IPS DF 6.9 (cell line): Measurements from ENCODE around the gene UGP2.

Source experiments
- DNase-seq: peaks from one replicate; pipeline ENCODE4 v3.0.0-alpha.2; 2013; ENCODE audit warnings: low read depth, low spot score
- H3K27ac ChIP-seq: one replicate; pipeline ENCODE4 v1.5.1; 2013; ENCODE audit warnings: low read length, control low read depth
- H3K27me3 ChIP-seq: 2 replicates; pipeline ENCODE4 v1.6.1; 2013; ENCODE audit warnings: mild to moderate bottlenecking, low read length; ENCODE audit not compliant: control insufficient read depth, insufficient read depth
- H3K36me3 ChIP-seq: 2 replicates; pipeline ENCODE4 v1.6.1; 2013; ENCODE audit warnings: low read length; ENCODE audit not compliant: control insufficient read depth, insufficient read depth
- H3K4me1 ChIP-seq: 2 replicates; pipeline ENCODE4 v1.6.1; 2013; ENCODE audit warnings: low read length; ENCODE audit not compliant: control insufficient read depth, insufficient read depth
- H3K4me3 ChIP-seq: 2 replicates; pipeline ENCODE4 v1.5.1; 2013; ENCODE audit warnings: mild to moderate bottlenecking, low read length
- H3K9me3 ChIP-seq: 2 replicates; pipeline ENCODE4 v1.6.1; 2013; ENCODE audit warnings: low read length, inconsistent platforms; ENCODE audit not compliant: control insufficient read depth, insufficient read depth
- WGBS: extraction: QIAGEN DNeasy Blood & Tissue Kit; methylation state at CpG from one replicate; pipeline ENCODE4 v1.1.7; 2013; ENCODE audit warnings: mixed read lengths, missing lambda C conversion rate; ENCODE audit not compliant: insufficient read length, insufficient coverage; 5-methylcytosine and 5-hydroxymethylcytosine counted together

The UGP2 gene

DNA sequence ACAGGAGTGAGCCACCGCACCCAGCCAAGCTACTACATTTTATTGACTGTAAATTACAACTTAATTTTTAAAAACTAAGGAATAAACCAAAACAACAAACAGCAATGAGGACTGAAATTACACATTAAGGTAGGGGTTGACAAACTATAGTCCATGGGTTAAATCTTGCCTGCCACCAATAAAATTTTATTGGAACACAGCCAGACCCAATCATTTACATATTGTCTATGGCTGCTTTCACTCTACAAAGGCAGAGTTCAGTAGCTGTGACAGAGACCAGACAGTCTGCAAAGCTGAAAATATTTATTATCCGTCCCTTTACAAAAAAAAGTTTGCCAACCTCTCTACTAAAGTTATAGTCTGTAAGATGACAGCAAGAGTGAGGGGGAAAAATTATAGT, 24.3 kb upstream of the UGP2 start:
- WGBS: no CpG with 5 or more reads among the region's 2 CpGs
- H3K27me3 ChIP-seq: no peaks in the 10 kb centered on the region
- no peak overlapping the region for H3K27ac ChIP-seq
- H3K36me3 ChIP-seq: no peaks in the 10 kb centered on the region
- no peak overlapping the region for H3K4me3 ChIP-seq
- H3K4me1 ChIP-seq: no peaks in the 10 kb centered on the region
- no peaks in the 10 kb centered on the region for H3K9me3 ChIP-seq
- DNase-seq: no peak

DNA sequence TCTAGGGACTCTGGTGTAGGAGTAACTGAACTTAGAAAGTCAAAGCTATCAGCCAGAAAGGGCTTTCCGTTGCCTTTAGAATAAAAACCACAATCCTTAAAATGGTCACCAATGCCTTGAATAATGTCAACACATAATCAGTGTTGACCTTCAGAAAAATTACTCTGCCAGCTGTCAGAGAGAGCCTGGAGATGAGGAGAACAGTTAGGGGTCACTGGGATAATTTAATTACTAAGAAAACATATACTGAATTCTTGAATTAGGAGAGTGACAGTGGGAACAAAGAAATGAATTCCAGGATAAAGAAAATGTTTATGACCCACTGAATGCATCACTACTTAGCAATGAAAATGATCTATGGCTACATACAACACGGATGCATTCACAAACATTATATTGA, 23.4 kb upstream of the UGP2 start:
- Histone ChIP-seq H3K4me3 (no peak overlapping the region), H3K9me3 (no peaks in the 10 kb centered on the region), H3K27me3 (no peaks in the 10 kb centered on the region), H3K36me3 (no peaks in the 10 kb centered on the region), H3K4me1 (no peaks in the 10 kb centered on the region), H3K27ac (no peak overlapping the region)
- no CpG with 5 or more reads among the region's 2 CpGs for WGBS
- no peak for DNase-seq

DNA sequence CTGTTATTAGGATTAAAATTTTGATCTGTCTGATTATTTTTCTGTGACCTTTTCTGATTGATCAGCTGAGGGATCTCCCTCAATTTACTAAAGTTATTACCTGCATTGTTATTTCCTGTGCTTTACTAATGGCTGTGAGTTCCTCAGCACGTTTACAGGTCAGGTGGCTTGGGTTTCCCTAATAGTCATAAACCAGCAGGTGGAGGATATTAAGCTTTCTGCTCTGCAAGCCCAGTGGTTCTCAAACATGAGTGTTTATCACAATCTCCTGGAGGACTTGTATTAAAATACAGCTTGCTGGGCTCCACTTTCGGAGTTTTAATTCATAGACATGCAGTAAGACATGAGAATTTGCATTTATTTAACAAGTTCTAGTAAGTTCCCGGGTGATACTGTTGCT, 22.4 kb upstream of the UGP2 start:
- Histone ChIP-seq H3K4me3 (no peak overlapping the region), H3K4me1 (no peaks in the 10 kb centered on the region), H3K9me3 (no peaks in the 10 kb centered on the region), H3K27me3 (no peaks in the 10 kb centered on the region), H3K27ac (no peak overlapping the region), H3K36me3 (no peaks in the 10 kb centered on the region)
- WGBS: no CpG with 5 or more reads among the region's 3 CpGs
- DNase-seq: no peak

DNA sequence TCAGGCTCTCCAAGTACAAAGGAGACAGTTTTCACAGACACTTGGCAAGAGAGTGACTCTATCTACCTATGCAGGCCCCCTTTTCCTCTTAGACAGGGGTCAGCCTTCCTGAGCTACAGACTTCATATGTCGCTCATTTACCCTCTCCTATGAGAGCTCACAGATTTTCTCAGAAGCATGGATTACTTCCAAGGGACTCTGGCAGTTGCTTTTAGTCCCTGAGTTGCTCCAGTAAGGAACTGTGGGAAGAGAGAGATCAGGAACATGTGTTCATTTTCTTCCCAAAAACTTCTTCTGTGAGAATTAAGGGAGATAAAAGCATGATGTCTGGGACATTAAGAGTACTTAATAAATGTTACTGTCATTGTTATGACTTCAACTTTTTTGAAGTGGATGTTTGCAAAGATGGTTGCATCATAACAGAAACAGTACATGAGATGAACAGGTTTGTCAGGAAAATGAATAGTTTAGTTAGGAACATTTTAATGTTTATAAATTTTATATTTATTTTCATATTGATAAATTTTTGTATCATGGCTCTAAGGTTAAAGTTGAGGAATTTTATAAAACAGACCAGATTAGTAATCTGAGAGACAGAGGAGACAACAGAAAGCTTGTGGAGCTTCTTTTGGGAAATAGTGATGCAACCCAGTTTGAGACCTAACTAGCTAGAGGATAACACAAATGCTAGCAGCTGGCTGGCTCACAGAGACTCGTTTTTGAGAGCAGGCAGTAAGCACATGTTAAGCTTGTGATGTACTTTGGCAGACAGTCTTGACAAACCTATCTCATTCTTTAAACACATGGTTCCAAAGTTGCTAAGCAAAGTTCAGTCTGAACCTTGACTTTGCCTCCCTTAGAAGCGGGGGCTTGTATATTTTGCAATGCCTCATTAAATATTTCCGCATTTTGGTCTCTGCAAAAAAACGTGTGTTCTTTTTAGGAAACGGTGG, 21.7 kb upstream of the UGP2 start:
- Histone ChIP-seq H3K4me1 (no peaks in the 10 kb centered on the region), H3K4me3 (no peak overlapping the region)
- no CpG with 5 or more reads among the region's 6 CpGs for WGBS

DNA sequence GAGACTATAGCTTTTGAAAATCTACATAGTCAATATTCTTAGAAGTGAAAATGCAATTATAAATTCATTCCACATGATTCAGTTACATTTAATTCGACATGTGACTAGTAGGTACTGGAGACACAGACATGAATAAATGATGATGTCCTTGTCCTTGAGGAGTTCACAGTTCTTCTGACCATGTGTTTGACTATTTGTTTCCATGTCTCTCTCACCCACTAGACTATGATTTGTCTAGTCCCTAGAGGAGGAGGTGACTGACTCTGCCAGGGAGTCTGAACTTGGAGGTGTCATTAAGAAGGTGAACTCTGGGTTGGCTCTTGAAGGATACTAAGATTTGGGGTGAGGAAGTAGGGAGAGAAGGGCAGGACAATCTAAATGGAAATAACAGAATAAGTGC, 20.7 kb upstream of the UGP2 start:
- DNase-seq: no peak
- H3K4me1 ChIP-seq: no peaks in the 10 kb centered on the region
- no peaks in the 10 kb centered on the region for H3K36me3 ChIP-seq
- H3K9me3 ChIP-seq: no peaks in the 10 kb centered on the region
- no peaks in the 10 kb centered on the region for H3K27me3 ChIP-seq
- no peak overlapping the region for H3K4me3 ChIP-seq
- no peak overlapping the region for H3K27ac ChIP-seq
- no CpG with 5 or more reads among the region's 1 CpG for WGBS

More for the DNA sequence above, 21.7 kb upstream of the UGP2 start:
- Histone ChIP-seq H3K9me3 (no peaks in the 10 kb centered on the region), H3K27ac (no peak overlapping the region), H3K27me3 (no peaks in the 10 kb centered on the region), H3K36me3 (no peaks in the 10 kb centered on the region)
- DNase-seq: no peak

DNA sequence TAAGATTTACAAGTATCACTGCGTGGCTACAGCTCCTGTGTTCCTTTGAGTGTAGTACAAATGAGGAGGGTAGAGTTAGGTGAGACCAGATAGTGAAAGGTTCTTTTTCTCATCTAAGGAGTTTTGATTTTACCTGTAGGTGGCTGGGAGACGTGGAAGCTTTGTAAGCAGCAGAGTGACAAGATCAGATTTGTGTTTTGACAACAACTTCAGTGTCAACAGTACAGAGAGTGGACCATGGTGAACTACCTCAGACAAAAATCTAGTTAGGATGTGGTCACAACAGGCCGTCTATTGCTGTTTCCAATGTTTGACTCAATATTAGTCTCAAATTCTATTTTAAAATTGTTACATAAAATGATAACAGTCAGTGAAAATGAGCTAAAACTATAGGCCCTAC, 20.3 kb upstream of the UGP2 start:
- no CpG with 5 or more reads among the region's 3 CpGs for WGBS
- DNase-seq: no peak
- no peaks in the 10 kb centered on the region for H3K27me3 ChIP-seq
- H3K4me1 ChIP-seq: no peaks in the 10 kb centered on the region
- H3K27ac ChIP-seq: no peak overlapping the region
- no peaks in the 10 kb centered on the region for H3K9me3 ChIP-seq
- H3K4me3 ChIP-seq: no peak overlapping the region
- no peaks in the 10 kb centered on the region for H3K36me3 ChIP-seq

DNA sequence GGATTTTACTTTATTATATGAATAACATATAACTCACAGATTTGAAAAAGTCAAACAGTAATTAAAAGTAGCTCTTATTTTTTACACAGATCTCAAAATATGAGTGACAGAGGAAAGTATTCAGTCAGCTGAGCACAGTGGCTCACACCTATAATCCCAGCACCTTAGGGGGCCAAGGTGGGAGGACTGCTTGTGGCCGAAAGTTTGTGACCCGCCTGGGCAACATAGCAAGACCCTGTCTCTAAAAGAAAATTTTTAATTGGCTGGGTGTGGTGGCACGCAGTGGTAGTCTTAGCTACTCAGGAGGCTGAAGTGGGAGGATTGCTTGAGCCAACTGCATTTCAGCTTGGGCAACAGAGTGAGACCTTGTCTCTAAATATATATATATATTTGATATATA, 19.2 kb upstream of the UGP2 start:
- DNase-seq: no peak
- Histone ChIP-seq H3K36me3 (no peaks in the 10 kb centered on the region), H3K9me3 (no peaks in the 10 kb centered on the region), H3K27ac (no peak overlapping the region), H3K4me1 (no peaks in the 10 kb centered on the region; the same call in 1 of the 2 replicates), H3K27me3 (no peaks in the 10 kb centered on the region), H3K4me3 (no peak overlapping the region)
- no CpG with 5 or more reads among the region's 3 CpGs for whole genome bisulfite sequencing

DNA sequence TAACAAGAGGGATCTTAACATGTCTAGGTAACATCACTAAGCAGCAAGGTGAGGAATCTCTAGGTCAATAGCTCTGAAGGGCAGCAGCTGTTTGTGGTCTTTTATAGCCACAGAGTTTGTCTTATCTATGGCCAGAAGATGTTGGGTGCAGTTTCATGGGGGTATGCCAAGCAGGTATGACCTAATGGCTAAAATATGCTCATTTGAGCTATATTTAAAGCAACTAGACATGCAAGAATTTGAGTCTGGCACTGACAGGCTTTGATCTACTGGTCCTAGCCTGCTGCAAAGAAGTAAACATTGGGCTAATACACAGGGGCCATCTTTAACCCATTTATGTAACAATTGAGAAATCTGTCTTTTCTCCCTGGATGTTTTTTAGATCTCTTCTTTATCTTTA, 13.9 kb upstream of the UGP2 start:
- Histone ChIP-seq H3K36me3 (no peaks in the 10 kb centered on the region), H3K27ac (no peak overlapping the region), H3K9me3 (no peaks in the 10 kb centered on the region), H3K4me3 (no peak overlapping the region), H3K27me3 (no peaks in the 10 kb centered on the region), H3K4me1 (no peaks in the 10 kb centered on the region; the same call in 1 of the 2 replicates)
- no peak for DNase-seq

DNA sequence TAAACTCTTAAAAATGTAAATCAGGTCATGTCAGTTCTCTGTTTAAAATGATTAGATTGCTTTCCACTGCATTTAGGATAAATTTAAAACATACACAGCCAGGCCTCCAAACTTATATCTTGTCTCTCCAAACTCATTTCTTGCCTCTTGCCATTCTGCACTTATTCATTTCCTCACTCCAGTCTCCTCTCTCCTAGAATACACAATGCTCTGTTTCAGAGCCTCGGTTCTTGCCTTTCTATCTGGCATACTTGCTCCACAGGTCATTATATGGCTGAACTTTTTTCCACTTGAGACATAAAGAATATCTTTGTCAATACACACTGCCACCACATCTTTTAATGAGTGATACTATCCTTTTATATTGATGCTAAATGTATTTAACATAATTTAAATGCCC, 10.5 kb upstream of the UGP2 start:
- H3K36me3 ChIP-seq: no peaks in the 10 kb centered on the region
- no CpG with 5 or more reads among the region's 1 CpG for WGBS
- DNase-seq: no peak

DNA sequence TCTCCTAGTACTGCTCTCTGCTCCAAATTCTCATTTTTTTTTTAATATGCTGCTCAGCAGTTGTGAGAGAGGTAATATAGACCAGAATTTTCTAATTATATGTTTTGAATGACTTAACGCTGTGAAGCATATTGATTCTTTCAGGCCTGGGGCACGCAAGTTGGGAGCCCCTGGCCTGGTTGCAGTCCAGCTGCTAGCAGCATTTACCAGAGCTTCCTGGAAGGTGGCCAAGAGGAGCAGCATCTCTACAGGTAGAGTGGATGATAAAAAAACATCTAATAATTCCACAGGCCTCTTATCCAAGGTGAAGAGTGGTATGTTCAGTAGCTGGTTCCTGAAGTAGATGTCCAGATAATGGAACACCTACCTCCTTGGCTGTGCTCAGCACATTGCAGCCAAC, 7.3 kb upstream of the UGP2 start:
- Histone ChIP-seq H3K9me3 (no peaks in the 10 kb centered on the region), H3K27ac (no peak overlapping the region), H3K4me3 (no peak overlapping the region), H3K4me1 (no peaks in the 10 kb centered on the region), H3K27me3 (no peaks in the 10 kb centered on the region), H3K36me3 (no peaks in the 10 kb centered on the region)
- WGBS: no CpG with 5 or more reads among the region's 2 CpGs
- DNase-seq: no peak

More for the DNA sequence above, 10.5 kb upstream of the UGP2 start:
- H3K27me3 ChIP-seq: no peaks in the 10 kb centered on the region
- H3K4me1 ChIP-seq: no peaks in the 10 kb centered on the region; the same call in 1 of the 2 replicates
- no peak overlapping the region for H3K4me3 ChIP-seq
- H3K9me3 ChIP-seq: no peaks in the 10 kb centered on the region
- H3K27ac ChIP-seq: no peak overlapping the region
